Neutrophil (primary cell): Measurements from ENCODE around the gene VWA8.
"Not testable (repeated sequence)": the region's sequence is repeated elsewhere in the genome, so short reads cannot be mapped to it uniquely, and the experiment has no call there.

Experiments
- H3K27ac ChIP-seq: fragments of 200-600 bp; sonication (generic); 2 replicates; pipeline ENCODE4 v1.5.1; 2016; ENCODE audit warnings: mild to moderate bottlenecking, moderate library complexity
- H3K27me3 ChIP-seq: fragments of 200-600 bp; sonication (generic); 2 replicates; pipeline ENCODE4 v1.6.0; 2016; ENCODE audit warnings: mild to moderate bottlenecking
- H3K36me3 ChIP-seq: fragments of 200-600 bp; sonication (generic); 2 replicates; pipeline ENCODE4 v1.5.1; 2017
- H3K4me1 ChIP-seq, 2 experiments: fragments of 200-600 bp in 1 of 2; sonication (generic) in 1 of 2; 1 replicate in 1 of 2; 2 replicates in 1 of 2; pipeline versions ENCODE4 v1.5.1 to v1.6.1; 2013 to 2016; ENCODE audit warnings: low read depth in 1 of 2, low read length in 1 of 2, mild to moderate bottlenecking in 1 of 2, moderate library complexity in 1 of 2; ENCODE audit not compliant: control insufficient read depth in 1 of 2, insufficient read depth in 1 of 2
- H3K4me3 ChIP-seq, 2 experiments: fragments of 200-600 bp in 1 of 2; sonication (generic) in 1 of 2; 1 replicate in 1 of 2; 2 replicates in 1 of 2; pipeline ENCODE4 v1.5.1; 2013 to 2016; ENCODE audit warnings: low read depth in 1 of 2, low read length in 1 of 2, mild to moderate bottlenecking in 1 of 2, moderate library complexity in 1 of 2
- H3K9me3 ChIP-seq: fragments of 200-600 bp; sonication (generic); 2 replicates; pipeline ENCODE4 v1.5.1; 2016
- TF ChIP-seq, protein P1 (sequence below): fragments of 200-600 bp; sonication (generic); IDR thresholded peaks from 2 replicates; pipeline ENCODE4 v1.5.1; 2016; ENCODE audit warnings: antibody characterized with exemption

The VWA8 gene

DNA sequence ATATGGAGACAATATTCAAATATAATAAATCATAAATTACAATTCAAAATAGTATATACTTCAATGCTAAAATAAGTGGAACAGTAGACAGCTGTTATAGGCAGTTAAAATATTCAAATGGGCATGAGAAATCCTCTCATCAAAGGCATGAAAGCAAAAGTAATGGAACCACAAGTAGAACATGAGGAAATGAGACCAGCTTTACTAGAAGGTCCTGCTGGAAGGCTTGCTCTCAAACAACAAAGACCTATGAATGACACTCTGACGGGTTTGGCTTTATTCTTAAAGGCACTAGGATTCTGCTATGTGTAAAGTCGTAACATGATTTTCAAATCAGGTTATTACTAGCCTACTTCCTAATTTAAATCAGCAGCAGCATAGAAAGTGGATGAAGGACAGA, 148.1 kb downstream of the VWA8 start:
- H3K9me3 ChIP-seq: no peaks in the 10 kb centered on the region
- TF ChIP-seq, protein P1, sequence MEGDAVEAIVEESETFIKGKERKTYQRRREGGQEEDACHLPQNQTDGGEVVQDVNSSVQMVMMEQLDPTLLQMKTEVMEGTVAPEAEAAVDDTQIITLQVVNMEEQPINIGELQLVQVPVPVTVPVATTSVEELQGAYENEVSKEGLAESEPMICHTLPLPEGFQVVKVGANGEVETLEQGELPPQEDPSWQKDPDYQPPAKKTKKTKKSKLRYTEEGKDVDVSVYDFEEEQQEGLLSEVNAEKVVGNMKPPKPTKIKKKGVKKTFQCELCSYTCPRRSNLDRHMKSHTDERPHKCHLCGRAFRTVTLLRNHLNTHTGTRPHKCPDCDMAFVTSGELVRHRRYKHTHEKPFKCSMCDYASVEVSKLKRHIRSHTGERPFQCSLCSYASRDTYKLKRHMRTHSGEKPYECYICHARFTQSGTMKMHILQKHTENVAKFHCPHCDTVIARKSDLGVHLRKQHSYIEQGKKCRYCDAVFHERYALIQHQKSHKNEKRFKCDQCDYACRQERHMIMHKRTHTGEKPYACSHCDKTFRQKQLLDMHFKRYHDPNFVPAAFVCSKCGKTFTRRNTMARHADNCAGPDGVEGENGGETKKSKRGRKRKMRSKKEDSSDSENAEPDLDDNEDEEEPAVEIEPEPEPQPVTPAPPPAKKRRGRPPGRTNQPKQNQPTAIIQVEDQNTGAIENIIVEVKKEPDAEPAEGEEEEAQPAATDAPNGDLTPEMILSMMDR: no peak
- no peaks in the 10 kb centered on the region for H3K36me3 ChIP-seq
- peaks cover 0 to 5% of the 10 kb centered on the region in 2 experiments for H3K4me1 ChIP-seq
- H3K27me3 ChIP-seq: no peaks in the 10 kb centered on the region
- H3K4me3 ChIP-seq: no peak overlapping the region
- H3K27ac ChIP-seq: no peak overlapping the region

DNA sequence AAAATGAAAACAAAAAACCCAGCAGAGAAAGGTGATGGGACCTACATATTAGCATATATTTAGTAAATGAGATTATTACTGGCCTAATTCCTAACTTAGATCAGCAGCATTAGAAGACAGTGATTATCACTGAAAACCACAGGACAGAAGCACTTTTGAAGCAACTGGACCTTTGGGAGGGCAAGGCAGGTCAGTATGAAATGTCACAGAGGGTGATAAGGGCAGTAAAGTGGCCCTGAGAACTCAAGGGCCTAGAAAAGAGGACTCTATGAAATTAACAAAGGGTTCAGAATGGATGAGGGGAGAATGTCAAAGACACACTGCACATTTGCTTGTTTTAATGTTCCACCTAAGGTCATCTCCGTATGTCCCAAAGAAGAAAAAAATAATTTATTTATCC, 148.7 kb downstream of the VWA8 start:
- Histone ChIP-seq H3K9me3 (no peaks in the 10 kb centered on the region), H3K27ac (no peak overlapping the region), H3K36me3 (no peaks in the 10 kb centered on the region), H3K4me3 (no peak overlapping the region), H3K4me1 (peaks cover 0 to 5% of the 10 kb centered on the region in 2 experiments), H3K27me3 (no peaks in the 10 kb centered on the region)
- TF ChIP-seq, protein P1: no peak

DNA sequence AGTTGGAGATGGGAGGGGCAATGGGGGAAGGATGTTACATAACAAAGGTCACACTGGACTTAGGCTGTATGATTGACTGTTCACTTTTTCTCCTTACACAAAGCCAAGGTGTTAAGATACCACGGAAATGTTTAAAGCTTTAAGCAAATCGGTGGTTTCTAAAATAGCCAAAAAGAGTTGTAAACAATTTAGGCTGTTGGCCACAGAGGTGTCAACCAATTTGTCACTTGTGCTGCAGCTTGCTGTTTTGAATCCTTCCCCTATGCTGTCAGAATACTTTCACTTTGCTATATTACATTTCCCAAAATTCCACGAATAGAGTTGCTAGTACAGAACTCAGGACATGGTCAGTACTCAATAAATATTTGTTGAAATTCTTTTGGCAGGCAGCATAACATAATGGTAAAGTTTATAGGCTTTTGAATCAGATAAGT, 149.3 kb downstream of the VWA8 start:
- no peaks in the 10 kb centered on the region for H3K27me3 ChIP-seq
- no peak overlapping the region for H3K27ac ChIP-seq
- H3K4me1 ChIP-seq: peaks cover 0 to 5% of the 10 kb centered on the region in 2 experiments
- H3K4me3 ChIP-seq: no peak overlapping the region
- no peaks in the 10 kb centered on the region for H3K36me3 ChIP-seq
- no peaks in the 10 kb centered on the region for H3K9me3 ChIP-seq
- TF ChIP-seq, protein P1: no peak

DNA sequence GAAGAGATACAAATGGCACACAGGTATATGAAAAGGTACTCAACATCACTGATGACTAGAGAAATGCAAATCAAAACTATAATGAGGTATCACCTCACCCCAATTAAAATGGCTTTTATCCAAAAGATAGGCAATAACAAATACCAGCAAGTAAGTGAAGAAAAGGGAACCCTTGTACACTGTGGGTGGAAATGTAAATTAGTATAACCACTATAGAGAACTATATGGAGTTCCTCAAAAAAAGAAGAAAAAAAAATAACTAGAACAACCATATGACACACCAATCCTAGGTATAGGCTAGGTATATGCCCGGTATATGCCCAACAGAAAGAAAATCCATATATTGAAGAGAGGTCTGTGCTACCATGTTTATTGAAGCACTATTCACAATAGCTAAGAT, 150.9 kb downstream of the VWA8 start:
- no peaks in the 10 kb centered on the region for H3K27me3 ChIP-seq
- H3K27ac ChIP-seq: no peak overlapping the region
- TF ChIP-seq, protein P1: no peak
- H3K36me3 ChIP-seq: no peaks in the 10 kb centered on the region
- H3K4me1 ChIP-seq: peaks cover 0 to 5% of the 10 kb centered on the region in 2 experiments
- no peak overlapping the region for H3K4me3 ChIP-seq
- H3K9me3 ChIP-seq: no peaks in the 10 kb centered on the region

DNA sequence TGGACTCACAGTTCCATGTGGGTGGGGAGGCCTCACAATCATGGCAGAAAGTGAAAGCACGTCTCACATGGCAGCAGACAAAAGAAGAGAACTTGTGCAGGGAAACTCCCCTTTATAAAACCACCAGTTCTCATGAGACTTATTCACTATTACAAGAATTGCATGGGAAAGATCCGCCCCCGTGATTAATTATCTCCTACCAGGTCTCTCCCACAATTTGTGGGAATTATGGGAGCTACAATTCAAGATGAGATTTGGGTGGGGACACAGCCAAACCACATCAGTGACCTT, 157.5 kb downstream of the VWA8 start:
- H3K9me3 ChIP-seq, H3K27me3 ChIP-seq, H3K4me1 ChIP-seq, H3K4me3 ChIP-seq, H3K36me3 ChIP-seq, H3K27ac ChIP-seq: not testable (repeated sequence)

DNA sequence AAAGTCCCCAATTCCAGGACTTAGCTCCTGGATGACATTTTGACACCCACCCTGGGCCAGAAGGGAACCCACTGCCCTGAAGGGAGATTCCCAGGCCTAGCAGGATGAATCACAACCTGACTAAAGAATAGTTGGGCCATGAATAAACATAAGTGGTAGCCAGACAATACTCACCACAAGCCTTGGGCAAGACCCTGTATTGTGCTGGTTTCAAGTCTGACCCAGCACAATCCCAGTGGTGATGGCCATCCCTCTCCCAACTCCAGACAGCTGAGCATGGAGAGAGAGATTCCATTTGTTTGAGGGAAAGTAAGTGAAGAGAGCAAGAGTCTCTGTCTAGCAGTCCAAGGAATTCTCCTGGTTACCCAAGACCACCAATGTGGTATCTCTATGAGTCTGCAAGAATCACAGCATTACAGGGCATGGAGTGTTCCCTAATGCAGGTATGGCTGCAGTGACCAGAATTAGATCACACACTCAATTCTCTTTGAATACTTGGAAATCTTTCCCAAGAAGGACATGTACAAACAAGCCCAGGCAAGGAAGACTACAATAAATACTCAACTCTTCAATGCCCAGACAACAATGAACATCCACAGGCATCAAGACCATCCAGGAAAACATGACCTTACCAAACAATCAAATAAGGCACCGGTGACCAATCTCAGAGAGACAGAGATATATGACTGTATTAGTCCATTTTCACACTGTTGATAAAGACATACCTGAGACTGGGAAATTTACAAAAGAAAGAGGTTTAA, 158.0 kb downstream of the VWA8 start:
- H3K36me3 ChIP-seq: no peaks in the 10 kb centered on the region
- no peaks in the 10 kb centered on the region for H3K4me1 ChIP-seq
- H3K27me3 ChIP-seq: no peaks in the 10 kb centered on the region
- no peak overlapping the region for H3K4me3 ChIP-seq
- no peaks in the 10 kb centered on the region for H3K9me3 ChIP-seq
- H3K27ac ChIP-seq: no peak overlapping the region
- TF ChIP-seq, protein P1: no peak
